ENCODE results near the gene CIROP. TPM values are rescaled to one million over a fixed set of nuclear protein-coding genes. Genes with fewer than 3 reads are reported as not detected.

Gene CIROP
- total RNA-seq, 1 experiment from 2014 or later = not detected

DNA sequence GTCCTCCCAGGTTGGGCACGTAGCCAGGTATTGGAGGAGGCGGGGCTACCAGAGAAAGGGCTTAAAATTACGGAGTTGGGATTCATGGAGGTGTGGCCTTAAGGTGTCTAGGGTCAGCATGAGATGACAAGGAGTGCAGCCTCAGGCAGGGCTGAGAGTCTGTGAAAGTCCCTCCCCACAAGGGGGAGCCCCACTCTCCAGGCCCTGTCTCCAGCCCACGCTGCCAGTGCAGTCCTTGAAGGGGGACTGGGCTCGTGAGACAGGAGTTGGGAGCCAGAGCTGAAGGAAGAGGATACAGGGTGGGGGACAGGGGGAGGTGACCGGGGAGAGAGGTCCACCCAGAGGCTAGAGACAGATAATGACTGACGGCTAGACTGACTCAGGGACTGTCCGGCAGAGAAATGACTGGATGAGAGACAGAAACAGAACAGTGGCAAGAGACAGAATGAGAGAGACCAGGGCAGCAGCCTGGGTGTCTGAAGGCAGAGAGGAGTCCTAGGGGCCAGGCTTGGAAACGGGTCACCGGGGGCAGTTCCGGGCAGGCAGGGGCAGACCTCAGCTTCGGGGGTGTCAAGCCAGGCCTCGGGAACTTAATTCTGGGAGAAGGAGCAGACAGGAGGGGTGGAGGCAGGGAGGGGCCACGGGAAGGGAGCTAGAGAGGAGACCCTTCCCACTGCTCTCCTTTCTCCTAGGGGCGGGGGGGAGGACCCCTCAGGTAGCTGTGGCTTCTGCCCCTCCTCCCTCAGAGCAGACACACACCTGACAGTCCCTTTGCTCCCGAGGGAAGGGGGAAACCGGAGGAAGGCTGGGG, 48.4 kb downstream of the CIROP start:
- Histone ChIP-seq H3K4me3 (peak overlapping the region; percentile 64; the same call in 1 of the 2 replicates), H3K4me1 (replicated peaks; ENCODE audit: insufficient read depth) (peaks cover 8% of the 10 kb centered on the region; the same call in 1 of the 2 replicates), H3K9me2 (ENCODE audit: insufficient read depth) (no peaks in the 10 kb centered on the region), H3K27me3 (ENCODE audit: insufficient read depth, low read depth) (no peaks in the 10 kb centered on the region), H3K27ac (no peak overlapping the region), H3K79me2 (ENCODE audit: low read depth) (no peaks in the 10 kb centered on the region), H3K36me3 (ENCODE audit: low read depth) (0 out of 2 replicates have a peak, but pooled peaks cover 9% of the 10 kb centered on the region), H3F3A (ENCODE audit: insufficient read depth, low read depth) (peaks cover 37% of the 10 kb centered on the region), H4K20me1 (ENCODE audit: insufficient read depth) (no peaks in the 10 kb centered on the region), H3K4me2 (peak overlapping the region; percentile 90), H3K9me3 (ENCODE audit: insufficient read depth, low read depth) (no peaks in the 10 kb centered on the region), H2AFZ (peak overlapping the region; percentile 31; the same call in 1 of the 2 replicates)
- TSS peak; percentile 17 for BruUV-seq (replicated peaks)
- TF ChIP-seq EZH2 (IDR thresholded peaks at IDR 0.05; ENCODE audit: low read depth) = no peak
- TF ChIP-seq, protein P1, sequence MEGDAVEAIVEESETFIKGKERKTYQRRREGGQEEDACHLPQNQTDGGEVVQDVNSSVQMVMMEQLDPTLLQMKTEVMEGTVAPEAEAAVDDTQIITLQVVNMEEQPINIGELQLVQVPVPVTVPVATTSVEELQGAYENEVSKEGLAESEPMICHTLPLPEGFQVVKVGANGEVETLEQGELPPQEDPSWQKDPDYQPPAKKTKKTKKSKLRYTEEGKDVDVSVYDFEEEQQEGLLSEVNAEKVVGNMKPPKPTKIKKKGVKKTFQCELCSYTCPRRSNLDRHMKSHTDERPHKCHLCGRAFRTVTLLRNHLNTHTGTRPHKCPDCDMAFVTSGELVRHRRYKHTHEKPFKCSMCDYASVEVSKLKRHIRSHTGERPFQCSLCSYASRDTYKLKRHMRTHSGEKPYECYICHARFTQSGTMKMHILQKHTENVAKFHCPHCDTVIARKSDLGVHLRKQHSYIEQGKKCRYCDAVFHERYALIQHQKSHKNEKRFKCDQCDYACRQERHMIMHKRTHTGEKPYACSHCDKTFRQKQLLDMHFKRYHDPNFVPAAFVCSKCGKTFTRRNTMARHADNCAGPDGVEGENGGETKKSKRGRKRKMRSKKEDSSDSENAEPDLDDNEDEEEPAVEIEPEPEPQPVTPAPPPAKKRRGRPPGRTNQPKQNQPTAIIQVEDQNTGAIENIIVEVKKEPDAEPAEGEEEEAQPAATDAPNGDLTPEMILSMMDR (conservative IDR thresholded peaks at IDR 0.05) = peak; percentile 75
- DNase-seq = peak; percentile 60 to 71
- intact Hi-C loops (cut with micrococcal nuclease; ENCODE audit: unreplicated experiment) = loop anchor here (2.0 to 5.0 kb wide), 3 partner anchors 129 to 1139 kb away; partner anchors contain the start of gene PRMT5
- ChIA-PET POLR2A (ENCODE audit: unreplicated experiment) (no interaction called here), CTCF (interaction anchor here (0.8 to 1.0 kb wide), 2 partner anchors 13 to 50 kb away, joined by 3 to 4 read pairs; no protein-coding TSS in a partner anchor)

DNA sequence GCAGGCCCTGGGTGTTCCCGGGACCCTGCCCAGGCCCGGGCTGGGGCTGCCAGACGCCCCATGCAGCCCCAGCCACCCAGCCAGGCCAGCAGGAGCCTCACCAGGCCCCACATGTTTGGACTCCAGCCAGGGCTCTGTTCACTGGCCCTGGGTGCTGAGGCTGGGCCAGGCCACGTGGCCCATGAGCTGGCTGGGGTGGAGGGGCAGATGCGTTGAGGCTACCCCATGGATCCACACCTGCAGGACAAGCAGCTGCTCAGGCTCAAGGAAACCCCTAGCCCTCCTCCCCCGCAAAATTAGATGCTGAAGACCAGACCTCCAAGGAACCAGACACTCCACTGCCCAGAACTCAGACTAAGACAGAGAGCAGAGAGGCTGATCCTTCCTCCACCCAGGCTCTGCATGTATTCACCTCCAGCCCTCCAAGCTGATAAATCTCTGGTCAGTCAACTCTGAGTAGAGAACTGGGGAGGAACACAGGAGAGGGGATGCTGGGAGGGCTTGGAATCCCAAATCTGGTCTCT, 49.1 kb downstream of the CIROP start:
- Histone ChIP-seq H3K27me3 (ENCODE audit: insufficient read depth, low read depth) (no peaks in the 10 kb centered on the region), H3K4me1 (replicated peaks; ENCODE audit: insufficient read depth) (peaks cover 8% of the 10 kb centered on the region; the same call in 1 of the 2 replicates), H3K9me2 (ENCODE audit: insufficient read depth) (no peaks in the 10 kb centered on the region), H3K36me3 (ENCODE audit: low read depth) (0 out of 2 replicates have a peak, but pooled peaks cover 7% of the 10 kb centered on the region), H3K4me2 (peak overlapping the region; percentile 90; the same call in 1 of the 2 replicates), H3K4me3 (no peak overlapping the region), H3F3A (ENCODE audit: insufficient read depth, low read depth) (peaks cover 33% of the 10 kb centered on the region), H4K20me1 (ENCODE audit: insufficient read depth) (no peaks in the 10 kb centered on the region), H3K27ac (no peak overlapping the region), H2AFZ (no peak overlapping the region), H3K9me3 (ENCODE audit: insufficient read depth, low read depth) (no peaks in the 10 kb centered on the region), H3K79me2 (ENCODE audit: low read depth) (no peaks in the 10 kb centered on the region)
- DNase-seq = no peak
- BruUV-seq (replicated peaks) = no TSS peak
- TF ChIP-seq, protein P1 (conservative IDR thresholded peaks at IDR 0.05) = no peak
- no peak for TF ChIP-seq EZH2 (IDR thresholded peaks at IDR 0.05; ENCODE audit: low read depth)
- intact Hi-C loops (cut with micrococcal nuclease; ENCODE audit: unreplicated experiment) = loop anchor here (2.0 to 5.0 kb wide), 3 partner anchors 128 to 1138 kb away; partner anchors contain the start of gene PRMT5
- ChIA-PET POLR2A (ENCODE audit: unreplicated experiment) (no interaction called here), CTCF (interaction anchor here (0.5 to 1.0 kb wide), 4 partner anchors 13 to 61 kb away, joined by 3 to 4 read pairs (median 4); no protein-coding TSS in a partner anchor)

- H3K27ac ChIP-seq = no peak overlapping the region
- BruUV-seq (replicated peaks) = no TSS peak
Measured at GRCh38 chr14:23055147-23055550, 49.6 kb downstream of the CIROP start.

More at GRCh38 chr14:23055147-23055550, 49.6 kb downstream of the CIROP start:
- intact Hi-C loops (cut with micrococcal nuclease; ENCODE audit: unreplicated experiment) = loop anchor here (5.0 kb wide), 2 partner anchors 128 to 1138 kb away; partner anchors contain the start of gene PRMT5
- ChIA-PET POLR2A (ENCODE audit: unreplicated experiment) (no interaction called here), CTCF (interaction anchor here (0.5 to 0.6 kb wide), 3 partner anchors 16 to 1059 kb away, joined by 3 to 4 read pairs (median 3); partner anchors contain the start of genes DCAF11 and NRL)
- peaks cover 8% of the 10 kb centered on the region; the same call in 1 of the 2 replicates for H3K4me1 ChIP-seq (replicated peaks; ENCODE audit: insufficient read depth)
- H3K27me3 ChIP-seq (ENCODE audit: insufficient read depth, low read depth) = no peaks in the 10 kb centered on the region
- no peak overlapping the region for H3K4me3 ChIP-seq
- H3K9me2 ChIP-seq (ENCODE audit: insufficient read depth) = no peaks in the 10 kb centered on the region
- peaks cover 27% of the 10 kb centered on the region for H3F3A ChIP-seq (ENCODE audit: insufficient read depth, low read depth)
- H2AFZ ChIP-seq = no peak overlapping the region
- no peak for DNase-seq
- H4K20me1 ChIP-seq (ENCODE audit: insufficient read depth) = no peaks in the 10 kb centered on the region
- no peak for TF ChIP-seq EZH2 (IDR thresholded peaks at IDR 0.05; ENCODE audit: low read depth)
- TF ChIP-seq, protein P1 (conservative IDR thresholded peaks at IDR 0.05) = no peak
- H3K79me2 ChIP-seq (ENCODE audit: low read depth) = no peaks in the 10 kb centered on the region
- 0 out of 2 replicates have a peak, but pooled peaks cover 3% of the 10 kb centered on the region for H3K36me3 ChIP-seq (ENCODE audit: low read depth)
- no peaks in the 10 kb centered on the region for H3K9me3 ChIP-seq (ENCODE audit: insufficient read depth, low read depth)
- no peak overlapping the region for H3K4me2 ChIP-seq
